Left lobe of liver (tissue), 2 donors: ENCODE results near the gene KLHDC10. TPM values are rescaled to one million over a fixed set of nuclear protein-coding genes. Genes with fewer than 3 reads are reported as not detected.
"Not testable (repeated sequence)": the region's sequence is repeated elsewhere in the genome, so short reads cannot be mapped to it uniquely, and the experiment has no call there.

Source experiments
- ATAC-seq: fragments of 200-7000 bp; cut with Tn5 transposase; one replicate; pipeline ENCODE4 v1.9.1; 2020; ENCODE audit warnings: mild to moderate bottlenecking, moderate library complexity
- DNase-seq: peaks from one replicate; pipeline ENCODE4 v3.0.0-alpha.2; 2020; ENCODE audit warnings: low spot score
- total RNA-seq: library from RNA; stranded (reverse); gene quantifications from one replicate; pipeline ENCODE4 v1.2.1, GENCODE V29; 2021
- donor health status: DM: no; HTN: no; CAD: no; lungs with moderate emphysema.
- donor health status: DM: no; HTN: yes; CAD: no.

The KLHDC10 gene
- total RNA-seq, 1 donor from 2014 or later = 35.3 TPM

GRCh38 chr7:130152493-130153210, 82.3 kb downstream of the KLHDC10 start:
- DNase-seq (no peak), ATAC-seq (no peak)

GRCh38 chr7:130153211-130153908, 83.0 kb downstream of the KLHDC10 start:
- DNase-seq (no peak), ATAC-seq (peak; percentile 7)

DNA sequence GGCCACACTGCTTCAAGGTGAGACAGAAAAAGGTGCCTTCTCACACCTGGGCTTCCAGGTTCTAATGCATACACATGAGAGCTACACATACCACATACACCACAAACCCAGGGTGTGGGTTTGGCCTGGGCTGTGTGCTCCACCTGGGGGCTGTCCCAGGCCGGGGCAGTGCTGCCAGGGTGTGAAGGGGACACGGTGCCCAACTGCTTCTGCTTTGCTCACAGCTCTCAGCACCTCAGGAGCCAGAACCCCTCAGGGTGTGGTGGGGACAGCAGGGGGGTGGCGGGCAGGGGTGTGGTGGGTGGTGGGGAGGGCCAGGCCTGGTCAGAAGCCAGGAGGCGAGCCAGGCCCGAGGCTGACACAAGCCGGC, 83.8 kb downstream of the KLHDC10 start:
- peak; percentile 42 for ATAC-seq
- no peak for DNase-seq

DNA sequence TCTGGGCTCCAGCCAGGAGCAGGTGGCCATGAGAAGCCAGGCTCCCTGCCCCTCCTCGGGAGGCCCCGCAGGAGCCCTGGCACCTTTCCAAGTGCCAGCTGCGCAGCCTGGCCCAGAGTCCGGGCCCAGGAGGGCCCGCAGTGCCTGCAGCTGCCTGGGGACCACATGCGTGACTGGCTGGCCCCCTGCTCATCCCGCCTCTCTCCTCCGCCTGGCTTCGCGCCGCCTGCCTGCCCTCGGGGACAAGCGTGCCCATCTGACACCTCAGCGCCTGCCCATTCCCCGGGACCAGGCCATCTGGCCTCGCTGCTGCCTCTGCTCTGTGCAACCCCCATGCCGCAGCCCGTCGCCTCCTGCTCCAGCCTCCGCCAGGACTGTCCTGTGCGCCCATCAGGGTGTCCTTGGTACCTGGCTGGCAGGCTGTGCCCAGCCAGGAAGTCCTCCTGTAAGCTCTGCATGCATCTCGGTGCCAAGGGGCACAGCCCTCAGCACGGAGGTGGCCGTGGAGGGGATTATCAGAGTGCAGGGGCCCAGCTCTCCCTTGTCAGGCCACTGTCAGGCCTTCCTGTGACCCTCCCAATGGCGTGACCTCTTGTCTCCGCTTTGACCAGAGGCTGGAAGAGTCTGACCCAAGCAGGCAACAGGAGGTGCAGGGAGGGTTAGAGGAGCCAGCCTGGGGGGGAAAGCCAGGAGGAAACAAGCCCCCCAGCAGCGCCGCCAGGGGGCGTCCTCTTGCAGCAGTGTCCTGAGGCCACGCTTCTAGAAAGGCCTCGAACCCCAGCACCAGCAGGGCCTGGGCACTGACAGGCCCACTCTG, 84.4 kb downstream of the KLHDC10 start:
- DNase-seq (peak; percentile 35), ATAC-seq (peak; percentile 21)

DNA sequence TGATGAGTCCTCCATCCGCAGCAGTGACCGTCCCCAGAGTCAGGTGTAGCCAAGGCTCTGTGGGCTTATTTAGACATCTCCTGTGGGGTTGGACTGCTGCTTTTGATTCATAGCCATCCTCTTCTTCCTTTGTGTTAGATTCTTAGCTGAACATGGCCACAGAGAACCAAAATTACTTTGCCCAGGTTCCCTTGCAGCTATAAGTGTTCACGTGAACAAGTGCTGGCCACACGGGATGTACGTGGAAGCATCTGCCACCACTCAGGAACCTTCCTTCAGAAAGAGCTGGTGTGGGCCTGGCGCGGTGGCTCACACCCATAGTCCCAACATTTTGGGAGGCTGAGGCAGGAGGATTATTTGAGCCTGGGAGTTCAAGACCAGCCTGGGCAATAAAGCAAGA, 85.8 kb downstream of the KLHDC10 start:
- ATAC-seq (no peak), DNase-seq (no peak)

DNA sequence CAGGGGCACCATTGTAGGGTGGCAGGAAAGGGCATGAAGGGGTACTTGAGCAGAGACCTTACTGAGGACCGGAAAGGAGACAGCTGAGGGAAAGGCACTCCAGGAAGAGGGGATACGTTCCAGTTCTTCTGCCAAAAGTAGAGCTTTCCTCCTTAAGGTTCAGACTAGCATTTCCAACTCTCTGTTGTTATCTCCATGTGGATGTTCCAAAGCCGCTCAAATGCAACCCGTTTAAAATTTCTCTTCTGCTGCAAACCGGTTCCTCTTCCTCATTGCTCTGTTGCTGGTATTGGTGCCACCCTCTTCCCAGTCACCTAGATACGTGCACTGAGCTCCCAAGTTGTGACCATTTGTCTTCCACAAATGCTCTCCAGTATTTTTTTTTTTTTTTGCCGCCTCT, 87.4 kb downstream of the KLHDC10 start:
- ATAC-seq = no peak
- no peak for DNase-seq

- ATAC-seq = no peak
- DNase-seq = no peak
Measured at GRCh38 chr7:130160023-130160422, 89.7 kb downstream of the KLHDC10 start.

DNA sequence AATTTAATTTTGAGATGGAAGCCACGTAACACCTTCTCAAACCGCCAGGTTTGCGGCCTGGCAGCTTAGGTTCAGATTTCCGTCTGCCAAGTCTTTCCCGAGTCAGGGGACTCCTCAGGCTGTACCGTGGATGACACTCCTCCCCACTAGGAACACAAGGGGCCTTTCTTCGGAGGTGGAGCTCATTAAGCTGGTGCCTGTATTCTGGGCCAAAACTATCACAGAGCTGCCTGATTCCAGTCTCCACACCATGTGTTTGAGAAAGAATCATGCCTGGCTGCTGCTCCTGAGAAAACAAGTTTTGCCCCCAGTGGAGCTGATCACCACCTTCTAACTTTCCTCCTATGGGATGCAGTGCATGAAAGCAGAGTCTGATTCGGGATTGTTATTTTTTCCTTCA, 90.1 kb downstream of the KLHDC10 start:
- DNase-seq (no peak), ATAC-seq (no peak)

GRCh38 chr7:130162196-130162595, 91.9 kb downstream of the KLHDC10 start:
- ATAC-seq (no peak), DNase-seq (no peak)

DNA sequence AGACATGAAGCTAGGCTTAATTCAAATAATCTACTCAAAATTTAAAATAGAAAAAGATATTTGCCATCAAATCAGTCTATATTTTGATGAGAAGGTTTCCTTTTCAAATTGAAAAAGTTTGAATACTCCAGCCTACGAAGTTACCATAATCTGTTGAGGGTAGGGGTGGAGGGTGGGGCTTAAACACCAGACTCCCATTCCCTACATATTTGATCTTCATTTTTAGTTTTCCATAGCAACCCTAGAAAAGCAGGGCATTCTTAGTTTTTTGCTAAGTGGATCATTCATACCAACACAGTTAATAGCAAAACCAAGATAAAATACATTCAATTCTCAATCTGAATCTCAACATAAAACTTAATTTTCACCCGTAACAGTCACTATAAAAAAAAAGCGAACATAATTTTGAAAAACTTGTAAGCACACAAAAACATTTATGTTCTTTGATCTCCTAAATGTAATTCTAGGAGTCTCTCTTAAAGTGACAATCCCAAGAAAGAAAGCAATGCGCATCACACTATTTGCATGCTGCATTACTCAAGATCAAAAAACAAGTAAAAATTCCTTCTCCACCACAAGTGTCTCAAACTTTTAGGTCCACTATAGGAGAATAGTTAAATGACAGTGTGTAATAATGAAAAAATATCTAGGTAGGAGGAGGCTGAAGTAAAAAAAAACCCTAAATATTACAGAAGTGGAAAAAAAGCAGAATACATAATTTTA, 104.1 kb downstream of the KLHDC10 start:
- no peak for ATAC-seq
- no peak for DNase-seq

GRCh38 chr7:130178251-130178650, 107.9 kb downstream of the KLHDC10 start:
- DNase-seq (no peak), ATAC-seq (peak; percentile 93)

GRCh38 chr7:130179631-130180030, 109.3 kb downstream of the KLHDC10 start:
- DNase-seq = no peak
- ATAC-seq = no peak

- DNase-seq (no peak), ATAC-seq (no peak)
Measured at GRCh38 chr7:130180571-130181262, 110.4 kb downstream of the KLHDC10 start.

DNA sequence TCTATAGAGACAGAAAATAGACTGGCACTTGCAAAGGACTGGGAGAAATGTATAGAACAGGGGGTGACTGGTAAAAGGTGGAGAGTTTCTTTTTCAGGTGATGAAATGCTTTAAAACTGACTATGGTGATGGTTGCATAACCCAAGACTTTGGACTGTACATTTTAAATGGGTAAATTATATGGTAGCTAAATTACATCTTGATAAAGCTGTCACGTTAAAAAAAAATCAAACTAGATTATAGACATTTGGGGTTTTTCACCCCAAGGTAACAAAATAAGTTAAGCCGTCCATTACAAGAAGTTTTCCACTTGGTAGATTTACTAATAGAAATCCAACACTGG, 110.9 kb downstream of the KLHDC10 start:
- ATAC-seq = no peak
- DNase-seq = no peak

DNA sequence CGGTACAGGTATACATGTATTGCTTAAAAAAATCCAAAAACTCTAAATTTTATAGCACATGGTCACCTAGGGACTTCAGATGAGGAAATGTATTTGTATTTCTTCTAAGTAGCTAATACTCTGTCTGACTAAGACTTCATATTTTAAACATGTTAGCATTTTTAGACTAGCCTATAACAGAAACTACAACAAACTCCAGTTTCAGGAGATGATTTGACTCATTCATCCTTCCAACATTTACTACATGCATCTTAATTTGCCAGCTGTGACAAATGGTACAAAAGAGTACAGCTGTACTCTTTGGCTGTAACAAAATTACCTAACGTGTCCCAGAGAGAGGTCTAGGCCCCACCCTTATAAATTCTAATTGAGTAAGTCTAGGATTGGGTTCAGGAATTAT, 112.7 kb downstream of the KLHDC10 start:
- no peak for DNase-seq
- no peak for ATAC-seq

DNA sequence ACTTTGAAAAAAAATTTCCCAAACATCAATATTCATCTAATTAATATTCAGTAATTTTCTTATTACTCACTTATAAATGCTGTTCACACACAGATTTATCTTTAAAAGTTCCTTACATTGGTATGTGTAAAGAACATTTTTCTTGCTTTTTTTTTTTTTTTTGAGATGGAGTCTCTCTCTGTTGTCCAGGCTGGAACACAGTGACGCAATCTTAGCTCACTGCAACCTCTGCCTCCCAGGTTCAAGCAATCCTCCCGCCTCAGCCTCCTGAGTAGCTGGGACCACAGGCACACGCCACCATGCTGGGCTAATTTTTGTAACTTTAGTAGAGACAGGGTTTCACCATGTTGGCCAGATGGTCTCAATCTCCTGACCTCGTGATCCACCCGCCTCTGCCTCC, 114.0 kb downstream of the KLHDC10 start:
- ATAC-seq, DNase-seq: not testable (repeated sequence)
